Measurements from ENCODE around the gene FGFR2.
A peak's percentile ranks its signal among the peaks of the same experiment; 100 is the strongest.

The FGFR2 gene

DNA sequence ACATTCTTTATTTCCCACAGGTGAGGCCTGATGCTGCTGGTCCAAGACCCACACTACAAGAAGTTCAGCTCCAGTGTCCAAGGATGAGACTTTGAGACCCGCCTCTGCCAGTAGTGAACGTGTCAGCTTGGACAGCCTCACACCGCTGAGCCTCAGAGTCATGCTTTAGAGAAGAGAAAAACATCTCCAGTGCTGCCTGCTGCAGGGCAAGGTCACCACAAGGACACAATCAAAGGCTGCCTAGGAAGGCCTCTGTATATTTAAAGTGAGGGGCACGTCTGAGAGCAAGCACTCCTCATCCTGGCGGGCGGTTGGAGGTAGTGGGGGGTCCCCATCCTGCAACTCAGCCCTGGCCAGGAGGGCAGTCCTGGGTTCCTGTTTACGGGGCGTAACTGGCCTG is 19.3 kb downstream of the FGFR2 start:
- Histone ChIP-seq H3K79me2 (ENCODE audit: control insufficient read depth, insufficient read depth, low read length) (peaks cover 16% of the 10 kb centered on the region), H2BK120ac (ENCODE audit: low read depth, low read length) (no peak overlapping the region), H3K4me1 (ENCODE audit: control insufficient read depth, low read depth, low read length) (peaks cover 11% of the 10 kb centered on the region), H3K27me3 (ENCODE audit: insufficient read depth, low read length, poor library complexity) (no peaks in the 10 kb centered on the region), H2AK5ac (ENCODE audit: low read length) (no peak overlapping the region), H2BK15ac (replicated peaks; ENCODE audit: low read depth) (no peak overlapping the region), H3K23ac (ENCODE audit: low read length) (no peak overlapping the region), H3K4ac (ENCODE audit: low read depth, low read length) (no peak overlapping the region), H3K56ac (ENCODE audit: low read length) (no peak overlapping the region), H2BK5ac (ENCODE audit: low read length) (no peak overlapping the region), H3K4me2 (ENCODE audit: low read length) (no peak overlapping the region), H4K5ac (ENCODE audit: low read length) (no peak overlapping the region), H3K27ac (ENCODE audit: low read depth, low read length) (peak overlapping the region; percentile 21), H3K79me1 (ENCODE audit: low read length) (peaks cover 2% of the 10 kb centered on the region), H3K36me3 (ENCODE audit: control insufficient read depth, insufficient read depth, low read length) (no peaks in the 10 kb centered on the region), H3K4me3 (ENCODE audit: low read length) (no peak overlapping the region), H3K9ac (ENCODE audit: low read length) (no peak overlapping the region), H4K8ac (ENCODE audit: low read depth, low read length) (no peak overlapping the region), H3K18ac (ENCODE audit: low read length) (no peak overlapping the region)
- no CpG with 5 or more reads among the region's 8 CpGs for WGBS (ENCODE audit: extremely low coverage, insufficient coverage, low lambda C conversion rate)
- no peak for DNase-seq

DNA sequence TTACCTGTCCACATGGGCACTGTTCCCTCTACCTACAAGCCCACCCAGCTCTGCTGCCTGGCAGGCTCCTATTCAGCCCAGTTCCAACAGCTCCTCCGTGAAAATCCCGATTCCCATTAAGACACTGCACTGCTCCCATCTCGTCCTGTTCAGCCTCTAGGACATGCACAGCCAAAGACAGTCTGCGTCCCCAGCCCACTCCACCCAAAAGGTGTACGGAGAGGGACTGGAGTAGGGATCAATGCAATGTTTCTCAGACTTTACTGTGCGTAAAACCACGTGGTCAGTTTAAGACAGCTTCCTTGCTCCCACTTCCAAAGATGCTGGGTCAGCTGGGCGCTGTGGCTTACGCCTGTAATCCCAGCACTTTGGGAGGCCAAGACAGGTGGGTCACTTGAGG is 19.9 kb downstream of the FGFR2 start:
- H2BK15ac ChIP-seq (replicated peaks; ENCODE audit: low read depth), result no peak overlapping the region
- H3K36me3 ChIP-seq (ENCODE audit: control insufficient read depth, insufficient read depth, low read length), result no peaks in the 10 kb centered on the region
- H3K79me1 ChIP-seq (ENCODE audit: low read length), result peaks cover 2% of the 10 kb centered on the region
- H2AK5ac ChIP-seq (ENCODE audit: low read length), result no peak overlapping the region
- peaks cover 19% of the 10 kb centered on the region for H3K79me2 ChIP-seq (ENCODE audit: control insufficient read depth, insufficient read depth, low read length)
- no peak overlapping the region for H2BK120ac ChIP-seq (ENCODE audit: low read depth, low read length)
- DNase-seq, result no peak
- H3K23ac ChIP-seq (ENCODE audit: low read length), result no peak overlapping the region
- no peak overlapping the region for H4K5ac ChIP-seq (ENCODE audit: low read length)
- peaks cover 11% of the 10 kb centered on the region for H3K4me1 ChIP-seq (ENCODE audit: control insufficient read depth, low read depth, low read length)
- no peak overlapping the region for H4K8ac ChIP-seq (ENCODE audit: low read depth, low read length)
- no peak overlapping the region for H3K9ac ChIP-seq (ENCODE audit: low read length)
- H3K18ac ChIP-seq (ENCODE audit: low read length), result no peak overlapping the region
- H3K27ac ChIP-seq (ENCODE audit: low read depth, low read length), result no peak overlapping the region
- H3K56ac ChIP-seq (ENCODE audit: low read length), result no peak overlapping the region
- no peaks in the 10 kb centered on the region for H3K27me3 ChIP-seq (ENCODE audit: insufficient read depth, low read length, poor library complexity)
- H2BK5ac ChIP-seq (ENCODE audit: low read length), result no peak overlapping the region
- no peak overlapping the region for H3K4me3 ChIP-seq (ENCODE audit: low read length)
- no peak overlapping the region for H3K4ac ChIP-seq (ENCODE audit: low read depth, low read length)
- WGBS (ENCODE audit: extremely low coverage, insufficient coverage, low lambda C conversion rate), result no CpG with 5 or more reads among the region's 9 CpGs
- H3K4me2 ChIP-seq (ENCODE audit: low read length), result no peak overlapping the region

DNA sequence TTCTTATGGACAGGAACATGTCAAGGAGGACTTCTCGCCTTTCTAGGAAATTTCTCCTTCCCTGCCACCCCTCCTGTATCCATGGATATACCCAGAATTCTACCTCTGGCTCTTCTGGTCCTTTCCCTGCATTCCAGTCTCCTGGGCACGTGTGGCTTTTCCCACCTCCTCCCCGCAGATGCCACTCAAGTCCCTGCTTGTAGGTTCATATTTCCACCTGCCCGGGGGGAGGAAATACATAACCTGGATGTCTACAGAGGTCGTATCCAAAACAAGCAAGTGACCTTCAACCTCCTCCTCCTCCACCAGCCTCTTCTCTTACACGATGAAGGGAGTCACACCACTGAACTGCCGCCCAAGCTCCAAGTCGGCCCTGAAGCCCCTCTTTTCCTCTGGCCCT is 20.7 kb downstream of the FGFR2 start:
- DNase-seq, result peak; percentile 23
- Histone ChIP-seq H3K4me3 (ENCODE audit: low read length) (no peak overlapping the region), H4K8ac (ENCODE audit: low read depth, low read length) (no peak overlapping the region), H3K9ac (ENCODE audit: low read length) (no peak overlapping the region), H3K4me2 (ENCODE audit: low read length) (no peak overlapping the region), H3K18ac (ENCODE audit: low read length) (no peak overlapping the region), H3K27ac (ENCODE audit: low read depth, low read length) (no peak overlapping the region), H3K4ac (ENCODE audit: low read depth, low read length) (no peak overlapping the region), H3K27me3 (ENCODE audit: insufficient read depth, low read length, poor library complexity) (no peaks in the 10 kb centered on the region), H2BK15ac (replicated peaks; ENCODE audit: low read depth) (no peak overlapping the region), H2BK5ac (ENCODE audit: low read length) (no peak overlapping the region), H3K56ac (ENCODE audit: low read length) (no peak overlapping the region), H3K79me1 (ENCODE audit: low read length) (peaks cover 2% of the 10 kb centered on the region), H4K5ac (ENCODE audit: low read length) (no peak overlapping the region), H3K4me1 (ENCODE audit: control insufficient read depth, low read depth, low read length) (peaks cover 11% of the 10 kb centered on the region), H3K79me2 (ENCODE audit: control insufficient read depth, insufficient read depth, low read length) (peaks cover 18% of the 10 kb centered on the region), H3K23ac (ENCODE audit: low read length) (no peak overlapping the region), H2BK120ac (ENCODE audit: low read depth, low read length) (no peak overlapping the region), H3K36me3 (ENCODE audit: control insufficient read depth, insufficient read depth, low read length) (no peaks in the 10 kb centered on the region), H2AK5ac (ENCODE audit: low read length) (no peak overlapping the region)
- no CpG with 5 or more reads among the region's 8 CpGs for WGBS (ENCODE audit: extremely low coverage, insufficient coverage, low lambda C conversion rate)

DNA sequence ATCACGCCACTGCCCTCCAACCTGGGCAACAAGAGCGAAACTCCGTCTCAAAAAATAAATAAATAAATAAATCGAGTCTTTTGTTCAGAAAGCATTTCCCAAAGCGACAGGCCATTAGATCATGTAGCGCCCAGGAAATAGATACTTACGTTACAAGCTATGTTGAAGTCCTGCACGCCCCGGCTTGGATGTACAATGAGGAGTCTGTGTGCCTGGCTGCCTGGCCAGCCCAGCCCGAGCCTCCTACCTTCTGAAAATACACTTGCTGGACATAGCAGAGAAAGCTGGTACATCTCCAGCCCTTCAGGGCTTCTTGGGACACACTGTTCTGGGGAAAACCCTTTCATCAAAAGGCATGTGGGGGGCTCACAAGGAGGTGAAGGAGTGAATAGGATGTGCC is 22.1 kb downstream of the FGFR2 start:
- Histone ChIP-seq H4K5ac (ENCODE audit: low read length) (no peak overlapping the region), H3K4me2 (ENCODE audit: low read length) (no peak overlapping the region), H3K27ac (ENCODE audit: low read depth, low read length) (no peak overlapping the region), H3K23ac (ENCODE audit: low read length) (no peak overlapping the region), H2BK5ac (ENCODE audit: low read length) (no peak overlapping the region), H3K56ac (ENCODE audit: low read length) (no peak overlapping the region), H2AK5ac (ENCODE audit: low read length) (no peak overlapping the region), H3K36me3 (ENCODE audit: control insufficient read depth, insufficient read depth, low read length) (no peaks in the 10 kb centered on the region), H3K4me3 (ENCODE audit: low read length) (no peak overlapping the region), H2BK15ac (replicated peaks; ENCODE audit: low read depth) (no peak overlapping the region), H4K8ac (ENCODE audit: low read depth, low read length) (no peak overlapping the region), H3K9ac (ENCODE audit: low read length) (no peak overlapping the region), H3K4ac (ENCODE audit: low read depth, low read length) (no peak overlapping the region), H3K27me3 (ENCODE audit: insufficient read depth, low read length, poor library complexity) (no peaks in the 10 kb centered on the region), H3K4me1 (ENCODE audit: control insufficient read depth, low read depth, low read length) (peaks cover 11% of the 10 kb centered on the region), H3K79me2 (ENCODE audit: control insufficient read depth, insufficient read depth, low read length) (peaks cover 18% of the 10 kb centered on the region), H2BK120ac (ENCODE audit: low read depth, low read length) (no peak overlapping the region), H3K18ac (ENCODE audit: low read length) (no peak overlapping the region), H3K79me1 (ENCODE audit: low read length) (peaks cover 2% of the 10 kb centered on the region)
- DNase-seq, result no peak
- no CpG with 5 or more reads among the region's 10 CpGs for WGBS (ENCODE audit: extremely low coverage, insufficient coverage, low lambda C conversion rate)

DNA sequence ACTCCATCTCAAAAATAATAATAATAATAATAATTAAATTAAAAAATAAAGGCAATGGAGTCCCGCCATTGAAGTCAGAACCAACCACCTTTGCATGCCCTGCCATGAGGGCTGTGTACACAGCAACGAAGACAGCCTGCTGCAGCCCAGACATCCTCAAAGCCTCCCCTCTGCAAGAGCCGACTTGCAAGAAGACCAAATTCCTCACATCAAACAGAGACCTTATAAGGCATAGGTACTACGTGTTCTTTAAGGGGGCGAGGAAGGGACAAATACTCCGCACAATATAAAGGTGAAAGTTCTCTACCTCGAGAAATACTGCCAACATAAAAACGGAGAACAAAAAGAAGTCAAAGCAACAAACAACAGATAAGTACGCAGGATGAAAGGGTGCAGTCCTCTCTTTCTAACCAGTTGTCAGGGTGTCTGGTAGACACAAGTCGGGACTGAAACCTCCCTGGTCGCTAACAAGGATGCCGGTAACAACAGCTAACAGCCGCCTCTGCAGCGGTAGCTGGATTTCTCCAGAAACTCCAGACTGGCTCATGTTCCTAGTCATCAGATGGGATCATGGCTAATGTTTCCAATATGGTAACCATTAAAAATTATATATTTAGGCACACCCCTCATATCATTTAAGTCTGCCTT is 23.6 kb downstream of the FGFR2 start:
- no peak overlapping the region for H3K23ac ChIP-seq (ENCODE audit: low read length)
- no peaks in the 10 kb centered on the region for H3K36me3 ChIP-seq (ENCODE audit: control insufficient read depth, insufficient read depth, low read length)
- H3K27ac ChIP-seq (ENCODE audit: low read depth, low read length), result no peak overlapping the region
- no peak overlapping the region for H4K5ac ChIP-seq (ENCODE audit: low read length)
- H3K79me1 ChIP-seq (ENCODE audit: low read length), result peaks cover 4% of the 10 kb centered on the region
- no peak overlapping the region for H2BK120ac ChIP-seq (ENCODE audit: low read depth, low read length)
- no peak for DNase-seq
- no peak overlapping the region for H2BK5ac ChIP-seq (ENCODE audit: low read length)
- H3K27me3 ChIP-seq (ENCODE audit: insufficient read depth, low read length, poor library complexity), result no peaks in the 10 kb centered on the region
- H3K56ac ChIP-seq (ENCODE audit: low read length), result no peak overlapping the region
- peaks cover 22% of the 10 kb centered on the region for H3K79me2 ChIP-seq (ENCODE audit: control insufficient read depth, insufficient read depth, low read length)
- no peak overlapping the region for H4K8ac ChIP-seq (ENCODE audit: low read depth, low read length)
- no peak overlapping the region for H3K4me2 ChIP-seq (ENCODE audit: low read length)
- H3K4me1 ChIP-seq (ENCODE audit: control insufficient read depth, low read depth, low read length), result peaks cover 2% of the 10 kb centered on the region
- no peak overlapping the region for H2BK15ac ChIP-seq (replicated peaks; ENCODE audit: low read depth)
- H3K4me3 ChIP-seq (ENCODE audit: low read length), result no peak overlapping the region
- H3K4ac ChIP-seq (ENCODE audit: low read depth, low read length), result no peak overlapping the region
- no peak overlapping the region for H3K9ac ChIP-seq (ENCODE audit: low read length)
- H3K18ac ChIP-seq (ENCODE audit: low read length), result no peak overlapping the region
- no CpG with 5 or more reads among the region's 14 CpGs for whole genome bisulfite sequencing (ENCODE audit: extremely low coverage, insufficient coverage, low lambda C conversion rate)
- no peak overlapping the region for H2AK5ac ChIP-seq (ENCODE audit: low read length)

DNA sequence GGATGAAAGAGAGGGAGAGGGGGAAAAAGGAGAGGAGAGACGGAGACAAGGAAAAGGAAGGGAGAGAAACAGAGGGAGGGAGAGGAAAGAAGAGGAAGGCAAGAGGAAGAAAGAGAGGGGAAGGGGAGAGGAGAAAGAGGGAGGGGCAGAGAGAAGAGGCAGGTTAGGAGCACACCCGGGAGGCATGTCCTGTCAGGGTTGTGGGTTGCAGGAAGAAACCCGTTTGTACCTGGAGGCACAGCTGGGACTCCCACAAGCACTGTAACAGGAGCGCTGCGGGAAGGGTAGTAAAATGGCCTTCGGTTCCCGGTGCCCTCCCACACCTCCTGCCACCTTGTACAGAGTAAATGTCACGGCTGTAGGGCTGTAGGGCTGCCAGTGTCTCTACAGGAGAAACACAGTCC is 24.7 kb downstream of the FGFR2 start:
- Histone ChIP-seq H2BK15ac (replicated peaks; ENCODE audit: low read depth) (no peak overlapping the region), H3K36me3 (ENCODE audit: control insufficient read depth, insufficient read depth, low read length) (no peaks in the 10 kb centered on the region), H4K8ac (ENCODE audit: low read depth, low read length) (no peak overlapping the region), H2BK5ac (ENCODE audit: low read length) (no peak overlapping the region), H3K79me2 (ENCODE audit: control insufficient read depth, insufficient read depth, low read length) (peaks cover 24% of the 10 kb centered on the region), H3K27ac (ENCODE audit: low read depth, low read length) (no peak overlapping the region), H3K56ac (ENCODE audit: low read length) (no peak overlapping the region), H3K79me1 (ENCODE audit: low read length) (peaks cover 4% of the 10 kb centered on the region), H4K5ac (ENCODE audit: low read length) (no peak overlapping the region), H3K4ac (ENCODE audit: low read depth, low read length) (no peak overlapping the region), H3K23ac (ENCODE audit: low read length) (peak overlapping the region; percentile 39), H3K4me1 (ENCODE audit: control insufficient read depth, low read depth, low read length) (peaks cover 2% of the 10 kb centered on the region), H3K27me3 (ENCODE audit: insufficient read depth, low read length, poor library complexity) (no peaks in the 10 kb centered on the region), H3K4me2 (ENCODE audit: low read length) (no peak overlapping the region), H3K4me3 (ENCODE audit: low read length) (no peak overlapping the region), H2BK120ac (ENCODE audit: low read depth, low read length) (no peak overlapping the region), H3K9ac (ENCODE audit: low read length) (no peak overlapping the region), H3K18ac (ENCODE audit: low read length) (no peak overlapping the region), H2AK5ac (ENCODE audit: low read length) (no peak overlapping the region)
- DNase-seq, result no peak
- WGBS (ENCODE audit: extremely low coverage, insufficient coverage, low lambda C conversion rate), result no CpG with 5 or more reads among the region's 8 CpGs

All from mesendoderm (in vitro differentiated cells).